ENCODE data around the gene SNRNP70.
"Not testable (repeated sequence)": the region's sequence is repeated elsewhere in the genome, so short reads cannot be mapped to it uniquely, and the experiment has no call there.

GRCh38 chr19:49038557-49039276 is 46.5 kb upstream of the SNRNP70 start:
- TF ChIP-seq, protein P1, sequence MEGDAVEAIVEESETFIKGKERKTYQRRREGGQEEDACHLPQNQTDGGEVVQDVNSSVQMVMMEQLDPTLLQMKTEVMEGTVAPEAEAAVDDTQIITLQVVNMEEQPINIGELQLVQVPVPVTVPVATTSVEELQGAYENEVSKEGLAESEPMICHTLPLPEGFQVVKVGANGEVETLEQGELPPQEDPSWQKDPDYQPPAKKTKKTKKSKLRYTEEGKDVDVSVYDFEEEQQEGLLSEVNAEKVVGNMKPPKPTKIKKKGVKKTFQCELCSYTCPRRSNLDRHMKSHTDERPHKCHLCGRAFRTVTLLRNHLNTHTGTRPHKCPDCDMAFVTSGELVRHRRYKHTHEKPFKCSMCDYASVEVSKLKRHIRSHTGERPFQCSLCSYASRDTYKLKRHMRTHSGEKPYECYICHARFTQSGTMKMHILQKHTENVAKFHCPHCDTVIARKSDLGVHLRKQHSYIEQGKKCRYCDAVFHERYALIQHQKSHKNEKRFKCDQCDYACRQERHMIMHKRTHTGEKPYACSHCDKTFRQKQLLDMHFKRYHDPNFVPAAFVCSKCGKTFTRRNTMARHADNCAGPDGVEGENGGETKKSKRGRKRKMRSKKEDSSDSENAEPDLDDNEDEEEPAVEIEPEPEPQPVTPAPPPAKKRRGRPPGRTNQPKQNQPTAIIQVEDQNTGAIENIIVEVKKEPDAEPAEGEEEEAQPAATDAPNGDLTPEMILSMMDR (conservative IDR thresholded peaks at IDR 0.05; ENCODE audit: low read length) = not testable (repeated sequence)
- TF ChIP-seq EZH2phosphoT487 (IDR thresholded peaks at IDR 0.05; ENCODE audit: borderline replicate concordance, low read depth, low read length) = not testable (repeated sequence)
